HL-60 (cell line): ENCODE results near the gene COL5A2.

Source experiments
- DNase-seq, 2 experiments: peaks; one replicate each; pipeline ENCODE4 v3.0.0-alpha.2; 2010 to 2020; ENCODE audit warnings: low read depth in 1 of 2, low spot score in 1 of 2
- H3K27ac ChIP-seq: fragments of 250-450 bp; sonication (Bioruptor Pico); replicated peaks from 2 replicates; pipeline ENCODE4 v1.5.1; 2020; ENCODE audit warnings: mild to moderate bottlenecking, moderate library complexity
- H3K27me3 ChIP-seq: fragments of 250-450 bp; sonication (Bioruptor Pico); 2 replicates; pipeline ENCODE4 v1.5.1; 2021; ENCODE audit warnings: mild to moderate bottlenecking, moderate library complexity; ENCODE audit not compliant: insufficient read depth, poor library complexity, severe bottlenecking
- H3K4me3 ChIP-seq: replicated peaks from 2 replicates; pipeline ENCODE4 v1.5.1; 2011; ENCODE audit warnings: mild to moderate bottlenecking, control low read depth, low read length; ENCODE audit not compliant: insufficient read depth
- CTCF ChIP-seq: IDR thresholded peaks from one replicate; pipeline ENCODE4 v1.5.1; 2011; ENCODE audit warnings: low read length, control low read depth, inconsistent platforms; ENCODE audit not compliant: insufficient read depth
- GABPA ChIP-seq: IDR thresholded peaks from 2 replicates; pipeline ENCODE4 v1.6.1; 2012; ENCODE audit warnings: low read depth
- POLR2AphosphoS5 ChIP-seq: IDR thresholded peaks from 2 replicates; pipeline ENCODE4 v1.6.1; 2012; ENCODE audit warnings: low read depth
- REST ChIP-seq: IDR thresholded peaks from 2 replicates; pipeline ENCODE4 v1.6.1; 2012; ENCODE audit warnings: low read depth; ENCODE audit not compliant: insufficient replicate concordance
- SPI1 ChIP-seq: IDR thresholded peaks from 2 replicates; pipeline ENCODE4 v1.6.1; 2012; ENCODE audit warnings: low read depth, mild to moderate bottlenecking, borderline replicate concordance

The COL5A2 gene

GRCh38 chr2:189165656-189166380, 13.7 kb downstream of the COL5A2 start:
- no peak for DNase-seq
- Histone ChIP-seq H3K4me3 (no peak overlapping the region), H3K27me3 (no peaks in the 10 kb centered on the region), H3K27ac (no peak overlapping the region)
- TF ChIP-seq REST (no peak), GABPA (no peak), POLR2AphosphoS5 (no peak), SPI1 (no peak), CTCF (no peak)

GRCh38 chr2:189164746-189165145, 14.8 kb downstream of the COL5A2 start:
- H3K4me3 ChIP-seq = no peak overlapping the region
- DNase-seq = no peak
- no peak for TF ChIP-seq GABPA
- TF ChIP-seq CTCF = no peak
- TF ChIP-seq SPI1 = no peak
- no peak for TF ChIP-seq REST
- TF ChIP-seq POLR2AphosphoS5 = no peak
- no peaks in the 10 kb centered on the region for H3K27me3 ChIP-seq
- no peak overlapping the region for H3K27ac ChIP-seq

GRCh38 chr2:189163889-189164288, 15.7 kb downstream of the COL5A2 start:
- TF ChIP-seq GABPA = no peak
- TF ChIP-seq SPI1 = no peak
- no peak for TF ChIP-seq CTCF
- TF ChIP-seq REST = no peak
- no peak for TF ChIP-seq POLR2AphosphoS5
- H3K27ac ChIP-seq = no peak overlapping the region

More at GRCh38 chr2:189163889-189164288, 15.7 kb downstream of the COL5A2 start:
- H3K4me3 ChIP-seq = no peak overlapping the region
- no peaks in the 10 kb centered on the region for H3K27me3 ChIP-seq
- DNase-seq = no peak
